C4-2B (cell line): ENCODE measurements around the gene CFAP157.

Experiments
- CTCF ChIP-seq: fragments of 450-650 bp; conservative IDR thresholded peaks from 2 replicates; pipeline ENCODE4 v1.5.1; 2017; ENCODE audit warnings: mild to moderate bottlenecking
- ZFX ChIP-seq: fragments of 450-650 bp; IDR thresholded peaks from 2 replicates; pipeline ENCODE4 v1.6.1; 2017

DNA sequence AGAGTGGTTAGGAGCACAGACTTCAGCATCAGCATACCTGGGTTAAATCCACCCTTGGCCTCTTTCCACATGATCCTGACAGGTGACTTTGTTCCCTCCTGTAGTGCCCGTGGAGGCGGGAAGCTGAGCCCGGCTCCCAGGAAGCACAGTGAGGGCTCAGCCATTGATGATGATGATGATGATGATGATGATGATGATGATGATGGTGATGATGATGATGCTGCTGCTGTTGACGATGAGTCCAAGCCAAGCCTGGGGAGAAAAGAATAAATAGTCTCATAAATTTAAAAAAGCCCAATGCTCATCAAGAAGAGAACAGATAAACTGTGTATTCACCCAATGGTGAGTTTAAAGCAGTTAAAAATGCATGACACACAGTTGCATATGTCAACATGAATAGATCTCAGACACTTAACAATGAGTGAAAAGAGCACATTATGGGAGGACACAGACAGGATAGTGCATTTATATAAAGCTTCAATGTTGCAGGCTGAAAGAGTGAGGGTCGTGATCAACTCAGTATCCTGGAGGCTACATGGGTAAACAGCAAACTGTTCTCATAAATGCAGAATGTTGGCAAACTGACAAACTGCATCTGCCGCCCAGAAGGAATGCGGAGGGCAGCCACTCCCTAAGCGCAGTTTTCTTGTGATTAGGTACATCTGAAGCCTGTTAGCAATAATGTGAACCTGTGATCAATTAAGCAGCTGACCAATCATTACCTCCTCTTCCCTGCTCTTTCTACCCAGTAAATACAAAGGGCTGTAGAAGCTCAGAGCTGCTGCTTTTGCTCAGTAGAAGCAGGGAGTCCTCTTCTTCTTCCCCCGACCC is 11.7 kb upstream of the CFAP157 start:
- no peak for TF ChIP-seq CTCF
- no peak for TF ChIP-seq ZFX
